22Rv1 (cell line): ENCODE measurements around the gene NR2C1.

Experiments
- ZFX ChIP-seq: fragments of 450-650 bp; IDR thresholded peaks from 2 replicates; pipeline ENCODE4 v1.6.1; 2017; ENCODE audit warnings: antibody characterized with exemption, borderline replicate concordance
- TF ChIP-seq, protein P1 (sequence below): fragments of 450-650 bp; IDR thresholded peaks from 2 replicates; pipeline ENCODE4 v1.5.1; 2017; ENCODE audit warnings: mild to moderate bottlenecking

DNA sequence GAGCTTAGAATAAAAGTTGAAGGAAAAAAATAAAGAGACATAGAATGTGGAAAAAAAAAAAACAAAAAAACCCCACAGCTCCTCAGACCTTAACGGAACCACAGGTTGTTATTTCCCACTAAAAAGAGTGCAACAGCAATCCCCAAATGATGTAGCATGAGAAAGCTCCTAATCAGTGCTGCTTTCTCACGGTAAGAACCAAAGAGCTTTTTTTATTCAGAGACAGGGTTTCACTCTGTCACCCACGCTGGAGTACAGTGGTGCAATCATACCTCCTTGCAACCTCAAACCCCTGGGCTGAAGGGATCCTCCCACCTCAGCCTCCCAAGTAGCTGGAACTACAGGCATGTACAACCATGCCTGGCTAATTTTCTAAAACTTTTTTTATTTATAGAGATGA lies 83.2 kb downstream of the NR2C1 start:
- TF ChIP-seq, protein P1, sequence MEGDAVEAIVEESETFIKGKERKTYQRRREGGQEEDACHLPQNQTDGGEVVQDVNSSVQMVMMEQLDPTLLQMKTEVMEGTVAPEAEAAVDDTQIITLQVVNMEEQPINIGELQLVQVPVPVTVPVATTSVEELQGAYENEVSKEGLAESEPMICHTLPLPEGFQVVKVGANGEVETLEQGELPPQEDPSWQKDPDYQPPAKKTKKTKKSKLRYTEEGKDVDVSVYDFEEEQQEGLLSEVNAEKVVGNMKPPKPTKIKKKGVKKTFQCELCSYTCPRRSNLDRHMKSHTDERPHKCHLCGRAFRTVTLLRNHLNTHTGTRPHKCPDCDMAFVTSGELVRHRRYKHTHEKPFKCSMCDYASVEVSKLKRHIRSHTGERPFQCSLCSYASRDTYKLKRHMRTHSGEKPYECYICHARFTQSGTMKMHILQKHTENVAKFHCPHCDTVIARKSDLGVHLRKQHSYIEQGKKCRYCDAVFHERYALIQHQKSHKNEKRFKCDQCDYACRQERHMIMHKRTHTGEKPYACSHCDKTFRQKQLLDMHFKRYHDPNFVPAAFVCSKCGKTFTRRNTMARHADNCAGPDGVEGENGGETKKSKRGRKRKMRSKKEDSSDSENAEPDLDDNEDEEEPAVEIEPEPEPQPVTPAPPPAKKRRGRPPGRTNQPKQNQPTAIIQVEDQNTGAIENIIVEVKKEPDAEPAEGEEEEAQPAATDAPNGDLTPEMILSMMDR, result no peak
- no peak for TF ChIP-seq ZFX
